ENCODE data around the gene KRTAP5-11.
"Not testable (repeated sequence)": the region's sequence is repeated elsewhere in the genome, so short reads cannot be mapped to it uniquely, and the experiment has no call there.

DNA sequence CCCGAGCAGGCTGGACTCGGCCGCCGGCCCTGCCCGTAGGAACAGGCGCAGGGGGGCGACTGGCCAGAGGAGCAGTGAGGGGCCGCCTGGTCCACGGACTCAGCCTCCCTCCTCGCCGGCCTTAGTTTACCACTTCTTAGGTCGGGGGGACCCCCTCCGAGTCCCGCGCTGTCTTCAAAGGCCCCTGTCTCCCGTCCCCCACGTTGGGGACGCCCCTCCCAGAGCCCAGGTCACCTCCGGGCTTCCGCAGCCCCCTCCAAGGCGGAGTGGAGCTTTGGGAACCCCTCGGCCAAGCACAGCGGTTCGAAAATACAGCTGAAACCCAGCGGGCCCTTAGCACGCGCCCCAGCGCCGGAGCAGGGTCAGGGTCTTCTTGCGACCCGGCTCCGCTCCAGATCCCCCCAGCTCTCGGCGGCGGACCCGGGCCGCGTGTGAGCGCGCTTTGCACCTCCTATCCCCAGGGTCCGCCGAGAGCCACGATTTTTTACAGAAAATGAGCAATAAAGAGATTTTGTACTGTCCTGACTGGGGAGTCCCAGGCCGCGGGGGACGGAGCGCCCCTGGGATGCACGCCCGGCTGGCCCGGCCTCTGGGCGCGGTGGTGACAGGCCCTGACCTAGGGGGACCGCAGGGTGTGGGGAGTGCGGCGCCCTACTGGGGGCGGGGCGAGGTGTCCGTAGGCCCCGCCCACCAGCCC is 25.0 kb upstream of the KRTAP5-11 start:
- TF ChIP-seq, protein P1, sequence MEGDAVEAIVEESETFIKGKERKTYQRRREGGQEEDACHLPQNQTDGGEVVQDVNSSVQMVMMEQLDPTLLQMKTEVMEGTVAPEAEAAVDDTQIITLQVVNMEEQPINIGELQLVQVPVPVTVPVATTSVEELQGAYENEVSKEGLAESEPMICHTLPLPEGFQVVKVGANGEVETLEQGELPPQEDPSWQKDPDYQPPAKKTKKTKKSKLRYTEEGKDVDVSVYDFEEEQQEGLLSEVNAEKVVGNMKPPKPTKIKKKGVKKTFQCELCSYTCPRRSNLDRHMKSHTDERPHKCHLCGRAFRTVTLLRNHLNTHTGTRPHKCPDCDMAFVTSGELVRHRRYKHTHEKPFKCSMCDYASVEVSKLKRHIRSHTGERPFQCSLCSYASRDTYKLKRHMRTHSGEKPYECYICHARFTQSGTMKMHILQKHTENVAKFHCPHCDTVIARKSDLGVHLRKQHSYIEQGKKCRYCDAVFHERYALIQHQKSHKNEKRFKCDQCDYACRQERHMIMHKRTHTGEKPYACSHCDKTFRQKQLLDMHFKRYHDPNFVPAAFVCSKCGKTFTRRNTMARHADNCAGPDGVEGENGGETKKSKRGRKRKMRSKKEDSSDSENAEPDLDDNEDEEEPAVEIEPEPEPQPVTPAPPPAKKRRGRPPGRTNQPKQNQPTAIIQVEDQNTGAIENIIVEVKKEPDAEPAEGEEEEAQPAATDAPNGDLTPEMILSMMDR (optimal IDR thresholded peaks at IDR 0.05 in 1 of 3, IDR thresholded peaks at IDR 0.05 in 1 of 3, conservative IDR thresholded peaks at IDR 0.05 in 1 of 3; ENCODE audit: extremely low read depth in 1 of 3, insufficient read depth in 2 of 3, low read length in 3 of 3): not testable (repeated sequence)
- peak; percentile 70 for TF ChIP-seq EZH2 (IDR thresholded peaks at IDR 0.05; ENCODE audit: low read length)
